HG02571 (cell line): ENCODE results near the gene HIVEP3.

Source experiments
- ATAC-seq: cut with Tn5 transposase; IDR thresholded peaks from one replicate; pipeline ENCODE4 v1.9.1; 2021; ENCODE audit warnings: mild to moderate bottlenecking, moderate library complexity; ENCODE audit not compliant: unreplicated experiment

The HIVEP3 gene

GRCh38 chr1:41813755-41814745 lies 104.7 kb downstream of the HIVEP3 start:
- ATAC-seq: no peak

DNA sequence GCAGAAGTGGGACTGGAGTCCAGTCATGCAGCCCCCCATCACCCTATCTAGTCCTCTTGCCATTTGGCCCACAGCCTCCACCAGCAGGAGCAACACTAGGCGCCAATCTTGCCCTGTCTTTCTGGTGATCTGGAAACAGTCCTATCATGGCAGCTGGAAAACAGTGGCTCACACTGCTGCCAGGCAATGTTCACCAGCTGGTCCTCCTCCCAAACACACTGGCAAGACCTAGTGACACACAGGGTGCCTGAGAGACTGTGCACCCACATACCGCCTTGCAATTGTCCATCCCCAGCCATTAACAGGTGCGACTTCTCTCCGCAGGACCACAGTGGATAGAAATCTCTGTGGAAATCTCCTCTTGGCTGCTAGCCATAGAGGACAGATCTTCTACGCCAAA lies 105.5 kb downstream of the HIVEP3 start:
- ATAC-seq: no peak

GRCh38 chr1:41812453-41812852 lies 106.3 kb downstream of the HIVEP3 start:
- no peak for ATAC-seq

DNA sequence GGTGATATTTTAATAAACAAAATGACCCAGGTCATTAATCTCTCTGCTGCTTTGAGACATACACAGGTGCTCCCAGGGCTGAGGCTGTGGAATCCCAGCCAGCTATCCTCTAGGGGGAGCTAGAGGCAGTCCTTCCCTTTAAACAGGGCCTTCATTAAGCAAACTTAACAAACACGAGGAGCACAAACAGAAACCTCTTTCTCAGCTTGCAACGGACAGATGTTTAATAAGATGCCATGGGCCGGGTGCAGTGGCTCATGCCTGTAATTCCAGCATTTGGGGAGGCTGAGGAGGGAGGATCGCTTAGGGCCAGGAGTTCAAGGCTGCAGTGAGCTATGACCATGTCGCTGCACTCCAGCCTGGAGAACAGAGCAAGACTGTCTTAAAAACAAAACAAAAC lies 106.7 kb downstream of the HIVEP3 start:
- ATAC-seq: no peak

- no peak for ATAC-seq
Observed at GRCh38 chr1:41811051-41811795, 107.5 kb downstream of the HIVEP3 start.

DNA sequence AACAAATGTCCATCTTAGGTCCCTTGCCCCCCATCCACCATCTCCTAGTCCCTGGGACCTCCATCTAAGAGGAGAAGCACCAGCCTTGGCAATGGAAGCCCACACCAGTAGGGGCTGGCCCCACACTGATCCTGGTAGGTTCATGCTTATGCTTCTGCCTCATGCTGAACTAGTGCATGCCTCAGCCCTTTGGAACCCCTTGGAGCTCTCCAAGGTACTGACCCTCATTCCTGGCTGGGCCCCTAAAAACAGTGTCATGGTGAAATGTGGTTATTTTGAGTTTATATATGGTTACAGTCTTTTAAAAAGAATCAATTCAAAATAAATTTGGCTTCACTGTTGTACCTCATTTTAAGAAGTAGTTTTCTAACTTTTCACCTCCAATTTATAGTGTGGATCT lies 108.3 kb downstream of the HIVEP3 start:
- ATAC-seq: no peak

DNA sequence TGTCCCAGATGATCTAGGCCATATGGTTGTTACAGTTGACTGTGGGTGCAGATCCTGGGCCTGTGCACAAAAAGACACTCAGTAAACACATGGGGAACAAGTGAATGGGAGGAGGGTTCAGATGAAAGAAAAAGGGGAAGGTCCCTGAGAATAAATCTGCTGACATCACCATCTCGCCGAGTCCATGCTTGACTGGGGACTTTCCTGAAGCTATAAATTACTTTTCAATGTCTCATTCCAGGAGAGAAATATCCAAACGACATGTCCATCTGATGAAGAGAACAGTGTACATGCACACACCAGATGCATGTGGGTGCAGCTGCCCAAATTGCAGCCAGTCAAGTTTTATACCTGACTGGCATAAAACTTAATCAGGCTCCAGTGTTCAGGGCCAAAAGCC lies 109.0 kb downstream of the HIVEP3 start:
- ATAC-seq: no peak

GRCh38 chr1:41807390-41807789 lies 111.3 kb downstream of the HIVEP3 start:
- ATAC-seq: no peak

DNA sequence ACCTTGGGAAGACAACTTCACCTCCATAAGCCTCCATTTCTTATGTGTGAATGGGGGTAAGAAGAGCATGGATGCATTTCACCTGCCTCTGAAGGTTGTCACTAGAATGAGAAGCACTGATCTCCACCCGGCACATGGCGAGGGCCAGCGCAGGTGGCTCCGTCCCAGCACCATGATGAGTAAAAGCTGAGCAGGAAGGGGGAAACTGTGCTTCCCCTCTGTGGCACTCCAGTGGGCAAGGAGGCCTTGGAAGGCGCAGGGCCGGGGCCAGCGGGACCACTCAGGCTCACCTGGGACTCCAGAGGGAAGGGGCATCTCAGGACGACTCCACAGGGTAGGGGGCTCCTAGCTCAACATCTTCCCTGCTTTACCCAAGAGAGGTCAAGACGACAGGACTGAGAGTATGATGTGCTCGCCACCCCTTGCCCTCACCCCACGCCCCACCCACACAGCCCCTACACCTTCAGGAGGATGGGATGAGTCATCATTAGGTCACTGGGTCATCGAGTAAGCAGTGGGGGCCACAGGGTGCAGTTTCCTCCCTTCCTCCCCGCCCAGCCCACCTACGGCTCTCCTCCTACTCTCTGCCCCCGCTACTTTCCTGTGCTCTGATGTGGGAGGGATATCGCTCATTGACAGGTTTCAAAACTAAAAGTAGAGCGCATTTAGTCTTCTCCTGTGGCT lies 112.1 kb downstream of the HIVEP3 start:
- ATAC-seq: no peak

DNA sequence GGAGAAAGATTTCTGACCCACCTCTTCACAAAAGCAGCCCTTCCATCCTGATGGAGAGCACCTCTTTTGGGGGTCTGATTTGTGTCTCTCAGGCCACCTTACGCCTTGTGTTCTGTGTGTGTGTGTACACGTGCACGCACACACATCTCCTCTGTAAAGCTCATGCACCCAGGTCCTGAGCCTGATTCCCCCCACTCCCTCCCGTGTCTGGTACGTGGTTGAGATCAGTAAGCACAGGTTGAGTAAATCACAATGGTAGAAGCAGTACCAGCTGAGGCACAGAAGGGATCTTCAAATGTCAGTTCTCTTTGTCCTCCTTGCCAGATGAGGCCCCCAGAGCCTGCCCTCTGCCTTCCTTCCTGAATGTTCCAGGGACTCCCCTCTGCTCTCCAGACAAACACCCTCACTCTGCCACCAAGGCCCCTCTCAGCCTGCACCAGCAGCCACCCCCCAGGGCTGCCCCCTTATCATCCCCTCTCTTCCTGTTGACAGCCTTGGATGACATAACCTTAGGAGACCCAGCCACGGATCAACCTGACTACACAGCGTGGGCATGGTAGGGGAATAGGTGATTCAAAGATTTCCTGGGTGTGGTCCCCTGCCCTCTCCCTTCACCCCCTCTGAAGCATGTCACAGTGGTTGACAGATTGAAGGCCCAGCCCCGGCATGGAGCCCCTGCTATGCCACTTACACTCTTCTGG lies 112.8 kb downstream of the HIVEP3 start:
- no peak for ATAC-seq

GRCh38 chr1:41804176-41804575 lies 114.5 kb downstream of the HIVEP3 start:
- no peak for ATAC-seq

DNA sequence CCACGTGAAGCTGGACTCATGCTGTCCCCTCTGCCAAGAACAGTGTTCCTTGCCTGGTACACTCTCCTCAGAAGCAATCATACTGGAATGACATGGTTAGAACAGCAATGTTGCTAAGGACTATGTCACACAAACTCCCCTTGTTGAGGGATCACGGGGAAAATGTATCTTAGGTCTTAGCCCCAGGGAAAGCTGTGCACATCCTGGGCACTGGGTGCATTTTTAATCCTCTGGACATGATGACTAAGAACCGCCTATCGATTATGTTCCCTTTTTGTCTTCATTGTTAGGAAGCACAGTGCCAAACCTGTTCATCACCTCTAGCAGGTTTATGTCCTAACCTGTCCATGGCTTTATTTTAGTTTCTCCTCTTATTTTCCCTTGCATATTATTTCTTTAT lies 115.1 kb downstream of the HIVEP3 start:
- ATAC-seq: no peak

- no peak for ATAC-seq
Observed at GRCh38 chr1:41802532-41803501, 115.9 kb downstream of the HIVEP3 start.

GRCh38 chr1:41800311-41800829 lies 118.4 kb downstream of the HIVEP3 start:
- no peak for ATAC-seq

DNA sequence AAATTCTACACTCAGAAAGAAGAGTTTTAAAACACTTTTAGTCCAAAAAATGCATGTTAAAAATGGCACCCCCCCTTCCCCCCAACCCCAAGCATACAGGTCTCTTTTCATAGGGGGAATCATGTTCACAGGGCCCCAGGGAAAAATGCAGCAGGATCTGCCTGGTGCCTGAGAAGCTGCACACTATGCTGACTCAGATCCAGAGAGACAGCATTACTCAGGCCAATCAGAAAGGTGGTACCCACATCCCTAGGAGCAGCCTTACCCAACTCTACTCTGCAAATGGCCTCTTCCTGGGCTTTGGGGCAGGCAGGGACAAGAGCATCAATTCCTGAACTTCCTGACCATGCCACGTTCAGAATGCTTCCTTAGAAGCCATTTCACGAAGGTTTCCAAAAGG lies 119.0 kb downstream of the HIVEP3 start:
- no peak for ATAC-seq

DNA sequence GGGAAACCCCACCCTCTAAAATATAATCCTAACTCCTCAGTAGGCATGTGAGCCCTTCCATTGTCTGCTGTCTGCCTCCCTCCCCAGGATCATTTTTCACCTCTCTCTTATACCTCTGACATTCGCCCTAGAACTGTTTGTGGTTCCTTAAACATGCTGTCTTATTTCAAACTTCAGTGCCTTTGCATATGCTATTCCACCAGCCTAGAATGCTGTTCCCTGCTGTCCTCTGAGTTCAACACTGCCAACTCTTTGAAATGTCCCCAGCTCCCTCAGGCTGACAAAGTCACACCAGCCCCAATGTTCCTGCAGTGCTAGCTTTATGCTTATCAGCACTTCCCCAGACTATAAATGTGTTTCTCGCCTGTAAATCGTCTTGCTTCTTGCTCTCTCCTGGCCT lies 119.5 kb downstream of the HIVEP3 start:
- no peak for ATAC-seq

- no peak for ATAC-seq
Observed at GRCh38 chr1:41795205-41795762, 123.4 kb downstream of the HIVEP3 start.

GRCh38 chr1:41794031-41794430 lies 124.7 kb downstream of the HIVEP3 start:
- no peak for ATAC-seq

- no peak for ATAC-seq
Observed at GRCh38 chr1:41792485-41792770, 126.3 kb downstream of the HIVEP3 start.
